Astrocyte (in vitro differentiated cells and primary cell): ENCODE data around the gene HSD17B2. TPM values are rescaled to one million over a fixed set of nuclear protein-coding genes. Genes with fewer than 3 reads are reported as not detected.

Source experiments
- DNase-seq: peaks from one replicate; pipeline ENCODE4 v3.0.0-alpha.2; 2010; ENCODE audit warnings: low read depth
- FAIRE-seq: peaks from 2 replicates; lab custom pipeline; 2011; peaks lifted over from hg19 to GRCh38; lab: Jason Lieb, UNC
- H2AFZ ChIP-seq: 2 replicates; pipeline ENCODE4 v1.6.0; 2012; ENCODE audit warnings: low read depth, low read length, inconsistent platforms
- H3K27ac ChIP-seq: 2 replicates; pipeline ENCODE4 v1.5.1; 2011; ENCODE audit warnings: low read depth, low read length, inconsistent platforms
- H3K27me3 ChIP-seq: 2 replicates; pipeline ENCODE4 v1.6.0; 2011; ENCODE audit warnings: low read length, inconsistent platforms; ENCODE audit not compliant: insufficient read depth
- H3K36me3 ChIP-seq: 2 replicates; pipeline ENCODE4 v1.5.1; 2011; ENCODE audit warnings: low read length, inconsistent platforms; ENCODE audit not compliant: insufficient read depth
- H3K4me1 ChIP-seq: 2 replicates; pipeline ENCODE4 v1.5.1; 2011; ENCODE audit warnings: low read length, inconsistent platforms; ENCODE audit not compliant: insufficient read depth
- H3K4me2 ChIP-seq: 2 replicates; pipeline ENCODE4 v1.6.0; 2012; ENCODE audit warnings: low read length, inconsistent platforms
- H3K4me3 ChIP-seq: 2 replicates; pipeline ENCODE4 v1.5.1; 2011; ENCODE audit warnings: low read depth, mild to moderate bottlenecking, low read length, inconsistent platforms; ENCODE audit not compliant: insufficient read depth
- H3K79me2 ChIP-seq: 2 replicates; pipeline ENCODE4 v1.6.0; 2012; ENCODE audit warnings: mild to moderate bottlenecking, low read length, inconsistent platforms; ENCODE audit not compliant: insufficient read depth
- H3K9ac ChIP-seq: 2 replicates; pipeline ENCODE4 v1.6.0; 2012; ENCODE audit warnings: mild to moderate bottlenecking, low read length, inconsistent platforms
- H3K9me3 ChIP-seq: 2 replicates; pipeline ENCODE4 v1.5.1; 2012; ENCODE audit warnings: low read depth, mild to moderate bottlenecking, low read length, inconsistent platforms; ENCODE audit not compliant: insufficient read depth
- H4K20me1 ChIP-seq: 2 replicates; pipeline ENCODE4 v1.6.0; 2012; ENCODE audit warnings: low read length, inconsistent platforms; ENCODE audit not compliant: insufficient read depth
- H3K27ac Mint-ChIP-seq: one replicate; pipeline ENCODE4 v1.8.0; 2021; ENCODE audit warnings: mild to moderate bottlenecking, mixed read lengths; ENCODE audit not compliant: unreplicated experiment
- H3K27me3 Mint-ChIP-seq: one replicate; pipeline ENCODE4 v1.8.0; 2021; ENCODE audit warnings: low read depth, mixed read lengths; ENCODE audit not compliant: unreplicated experiment
- H3K36me3 Mint-ChIP-seq: one replicate; pipeline ENCODE4 v1.8.0; 2021; ENCODE audit warnings: low read depth, mixed read lengths; ENCODE audit not compliant: unreplicated experiment
- H3K4me1 Mint-ChIP-seq: one replicate; pipeline ENCODE4 v1.8.0; 2021; ENCODE audit warnings: low read depth, mixed read lengths; ENCODE audit not compliant: unreplicated experiment
- H3K4me3 Mint-ChIP-seq: one replicate; pipeline ENCODE4 v1.8.0; 2021; ENCODE audit warnings: mild to moderate bottlenecking, moderate library complexity, mixed read lengths; ENCODE audit not compliant: unreplicated experiment
- H3K9me3 Mint-ChIP-seq: one replicate; pipeline ENCODE4 v1.8.0; 2021; ENCODE audit warnings: mild to moderate bottlenecking, mixed read lengths; ENCODE audit not compliant: unreplicated experiment
- EZH2 ChIP-seq: IDR thresholded peaks from 2 replicates; pipeline ENCODE4 v1.6.1; 2012; ENCODE audit warnings: mild to moderate bottlenecking, low read length, inconsistent platforms; ENCODE audit not compliant: insufficient read depth
- total RNA-seq: library from RNA; stranded (reverse); gene quantifications from 2 replicates; pipeline ENCODE4 v1.2.1, GENCODE V29; 2021
- TF ChIP-seq, protein P1 (sequence below): IDR thresholded peaks from 2 replicates; pipeline ENCODE4 v1.5.1; 2011; ENCODE audit warnings: low read depth, mild to moderate bottlenecking, inconsistent platforms, low read length, moderate library complexity; ENCODE audit not compliant: insufficient read depth

HSD17B2 gene
- total RNA-seq, 1 donor from 2014 or later, result 0.20 TPM

DNA sequence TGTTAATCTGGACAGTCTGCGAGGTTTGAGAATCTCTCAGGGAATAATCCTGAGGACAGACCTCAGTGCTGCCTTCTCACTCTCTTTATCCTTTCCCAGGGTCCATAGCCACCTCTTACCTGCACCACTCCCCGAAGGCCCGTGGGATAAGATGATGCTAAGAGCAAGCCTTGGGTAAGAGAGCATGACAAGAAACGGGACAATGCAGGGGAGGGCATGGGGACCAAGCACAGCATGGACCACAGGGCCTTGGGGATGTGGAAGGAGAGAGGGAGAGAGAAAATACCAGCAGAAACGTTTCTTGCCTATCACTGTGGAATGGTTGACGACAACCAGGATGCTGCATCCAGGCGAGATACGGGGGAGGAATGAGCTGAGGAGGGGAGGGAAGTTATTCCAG is 15.5 kb upstream of the HSD17B2 start:
- Mint-ChIP-seq H3K4me1 (no peaks in the 10 kb centered on the region), H3K36me3 (no peaks in the 10 kb centered on the region), H3K9me3 (no peaks in the 10 kb centered on the region), H3K27me3 (peaks cover 22% of the 10 kb centered on the region), H3K27ac (no peak overlapping the region), H3K4me3 (no peak overlapping the region)
- no peak for DNase-seq
- Histone ChIP-seq H3K27me3 (peaks cover 11% of the 10 kb centered on the region), H3K79me2 (no peaks in the 10 kb centered on the region), H3K9ac (no peak overlapping the region), H2AFZ (no peak overlapping the region), H4K20me1 (no peaks in the 10 kb centered on the region), H3K36me3 (no peaks in the 10 kb centered on the region), H3K27ac (no peak overlapping the region), H3K4me2 (no peak overlapping the region), H3K4me3 (no peak overlapping the region), H3K4me1 (no peaks in the 10 kb centered on the region), H3K9me3 (no peaks in the 10 kb centered on the region)
- no peak for FAIRE-seq
- TF ChIP-seq, protein P1, sequence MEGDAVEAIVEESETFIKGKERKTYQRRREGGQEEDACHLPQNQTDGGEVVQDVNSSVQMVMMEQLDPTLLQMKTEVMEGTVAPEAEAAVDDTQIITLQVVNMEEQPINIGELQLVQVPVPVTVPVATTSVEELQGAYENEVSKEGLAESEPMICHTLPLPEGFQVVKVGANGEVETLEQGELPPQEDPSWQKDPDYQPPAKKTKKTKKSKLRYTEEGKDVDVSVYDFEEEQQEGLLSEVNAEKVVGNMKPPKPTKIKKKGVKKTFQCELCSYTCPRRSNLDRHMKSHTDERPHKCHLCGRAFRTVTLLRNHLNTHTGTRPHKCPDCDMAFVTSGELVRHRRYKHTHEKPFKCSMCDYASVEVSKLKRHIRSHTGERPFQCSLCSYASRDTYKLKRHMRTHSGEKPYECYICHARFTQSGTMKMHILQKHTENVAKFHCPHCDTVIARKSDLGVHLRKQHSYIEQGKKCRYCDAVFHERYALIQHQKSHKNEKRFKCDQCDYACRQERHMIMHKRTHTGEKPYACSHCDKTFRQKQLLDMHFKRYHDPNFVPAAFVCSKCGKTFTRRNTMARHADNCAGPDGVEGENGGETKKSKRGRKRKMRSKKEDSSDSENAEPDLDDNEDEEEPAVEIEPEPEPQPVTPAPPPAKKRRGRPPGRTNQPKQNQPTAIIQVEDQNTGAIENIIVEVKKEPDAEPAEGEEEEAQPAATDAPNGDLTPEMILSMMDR, result no peak
- no peak for TF ChIP-seq EZH2

DNA sequence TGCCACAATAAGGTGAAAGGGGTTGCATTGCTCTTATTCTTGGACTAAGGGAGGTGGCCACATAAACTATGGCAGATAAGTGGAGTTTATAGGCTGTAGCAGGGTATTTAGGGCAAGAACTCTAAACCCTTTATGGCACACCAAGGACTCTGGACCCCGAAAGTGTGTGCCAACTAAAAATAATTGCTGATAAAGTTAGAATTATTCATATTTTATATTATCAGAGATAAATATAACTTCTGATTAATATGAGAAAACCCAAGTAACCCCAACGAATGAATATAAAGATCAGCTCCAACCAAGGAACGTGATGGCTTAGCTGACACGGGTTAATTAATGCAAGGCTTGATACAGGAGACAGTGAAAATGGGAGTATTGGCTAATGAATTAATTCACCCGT is 15.0 kb upstream of the HSD17B2 start:
- no peak for DNase-seq
- Histone ChIP-seq H3K9ac (no peak overlapping the region), H2AFZ (no peak overlapping the region), H3K27ac (no peak overlapping the region), H3K4me1 (no peaks in the 10 kb centered on the region), H3K9me3 (no peaks in the 10 kb centered on the region), H3K79me2 (no peaks in the 10 kb centered on the region), H3K4me3 (no peak overlapping the region), H3K36me3 (no peaks in the 10 kb centered on the region), H3K4me2 (no peak overlapping the region), H3K27me3 (peaks cover 11% of the 10 kb centered on the region), H4K20me1 (no peaks in the 10 kb centered on the region)
- H3K4me3 Mint-ChIP-seq, result no peak overlapping the region
- no peak overlapping the region for H3K27ac Mint-ChIP-seq
- no peaks in the 10 kb centered on the region for H3K4me1 Mint-ChIP-seq
- H3K36me3 Mint-ChIP-seq, result no peaks in the 10 kb centered on the region
- no peak for TF ChIP-seq EZH2
- TF ChIP-seq, protein P1, result no peak
- H3K9me3 Mint-ChIP-seq, result no peaks in the 10 kb centered on the region
- peaks cover 23% of the 10 kb centered on the region for H3K27me3 Mint-ChIP-seq
- FAIRE-seq, result no peak

DNA sequence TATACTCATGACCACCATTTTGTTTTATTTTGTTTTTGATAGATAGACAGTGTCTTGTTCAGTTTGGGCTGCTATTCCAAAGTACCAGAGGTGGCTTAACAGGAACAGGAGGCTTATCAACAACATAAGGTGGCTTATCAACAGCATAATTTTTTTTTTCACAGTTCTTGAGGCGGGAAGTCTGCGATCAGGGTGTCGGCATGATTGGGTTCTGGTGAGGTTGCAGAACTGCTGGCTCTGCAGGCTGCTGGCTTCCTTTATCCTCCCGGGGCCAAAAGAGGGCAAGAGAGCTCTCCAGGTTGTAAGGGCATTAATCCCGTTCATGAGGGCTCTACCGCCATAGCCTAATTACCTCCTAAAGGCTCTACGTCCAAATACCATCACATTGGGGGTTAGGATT is 11.8 kb upstream of the HSD17B2 start:
- H3K9me3 Mint-ChIP-seq, result no peaks in the 10 kb centered on the region
- Histone ChIP-seq H3K4me2 (no peak overlapping the region), H3K4me3 (no peak overlapping the region), H3K79me2 (no peaks in the 10 kb centered on the region), H3K36me3 (no peaks in the 10 kb centered on the region), H3K4me1 (no peaks in the 10 kb centered on the region), H2AFZ (no peak overlapping the region), H3K27me3 (peaks cover 20% of the 10 kb centered on the region), H3K27ac (no peak overlapping the region), H3K9ac (no peak overlapping the region), H3K9me3 (no peaks in the 10 kb centered on the region), H4K20me1 (no peaks in the 10 kb centered on the region)
- no peaks in the 10 kb centered on the region for H3K36me3 Mint-ChIP-seq
- no peak for TF ChIP-seq EZH2
- TF ChIP-seq, protein P1, result no peak
- H3K4me3 Mint-ChIP-seq, result no peak overlapping the region
- no peak for DNase-seq
- peaks cover 28% of the 10 kb centered on the region for H3K27me3 Mint-ChIP-seq
- no peak for FAIRE-seq
- no peaks in the 10 kb centered on the region for H3K4me1 Mint-ChIP-seq
- no peak overlapping the region for H3K27ac Mint-ChIP-seq
